Measurements from ENCODE around the gene SVEP1.

- no peak for TF ChIP-seq POLR2A (IDR thresholded peaks at IDR 0.05)
- TF ChIP-seq, protein P1, sequence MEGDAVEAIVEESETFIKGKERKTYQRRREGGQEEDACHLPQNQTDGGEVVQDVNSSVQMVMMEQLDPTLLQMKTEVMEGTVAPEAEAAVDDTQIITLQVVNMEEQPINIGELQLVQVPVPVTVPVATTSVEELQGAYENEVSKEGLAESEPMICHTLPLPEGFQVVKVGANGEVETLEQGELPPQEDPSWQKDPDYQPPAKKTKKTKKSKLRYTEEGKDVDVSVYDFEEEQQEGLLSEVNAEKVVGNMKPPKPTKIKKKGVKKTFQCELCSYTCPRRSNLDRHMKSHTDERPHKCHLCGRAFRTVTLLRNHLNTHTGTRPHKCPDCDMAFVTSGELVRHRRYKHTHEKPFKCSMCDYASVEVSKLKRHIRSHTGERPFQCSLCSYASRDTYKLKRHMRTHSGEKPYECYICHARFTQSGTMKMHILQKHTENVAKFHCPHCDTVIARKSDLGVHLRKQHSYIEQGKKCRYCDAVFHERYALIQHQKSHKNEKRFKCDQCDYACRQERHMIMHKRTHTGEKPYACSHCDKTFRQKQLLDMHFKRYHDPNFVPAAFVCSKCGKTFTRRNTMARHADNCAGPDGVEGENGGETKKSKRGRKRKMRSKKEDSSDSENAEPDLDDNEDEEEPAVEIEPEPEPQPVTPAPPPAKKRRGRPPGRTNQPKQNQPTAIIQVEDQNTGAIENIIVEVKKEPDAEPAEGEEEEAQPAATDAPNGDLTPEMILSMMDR (IDR thresholded peaks at IDR 0.05), result no peak
Observed at GRCh38 chr9:110566156-110566555, 13.4 kb downstream of the SVEP1 start.

Data from Peyer's patch (tissue), 4 donors.